NCI-H748 (cell line): Measurements from ENCODE around the gene TNFRSF4.
A peak's percentile ranks its signal among the peaks of the same experiment; 100 is the strongest.

ENCODE experiments used
- DNase-seq: peaks from one replicate; lab custom pipeline; 2025; ENCODE audit not compliant: unreplicated experiment; lab: John Stamatoyannopoulos, UW

Gene TNFRSF4

GRCh38 chr1:1219341-1219740, 5.4 kb upstream of the TNFRSF4 start:
- DNase-seq: no peak

GRCh38 chr1:1218524-1219200, 4.7 kb upstream of the TNFRSF4 start:
- DNase-seq: no peak

GRCh38 chr1:1217621-1218523, 3.9 kb upstream of the TNFRSF4 start:
- no peak for DNase-seq

- no peak for DNase-seq
These were observed 3.0 kb upstream of the TNFRSF4 start for GRCh38 chr1:1216770-1217620.

GRCh38 chr1:1215881-1216605, 2.1 kb upstream of the TNFRSF4 start:
- DNase-seq: no peak

- no peak for DNase-seq
These were observed 1.2 kb upstream of the TNFRSF4 start for GRCh38 chr1:1215080-1215676.

- DNase-seq: no peak
These were observed 1.1 kb downstream of the TNFRSF4 start for GRCh38 chr1:1212780-1213344.

- no peak for DNase-seq
These were observed 2.2 kb downstream of the TNFRSF4 start for GRCh38 chr1:1211541-1212441.

- no peak for DNase-seq
These were observed 3.0 kb downstream of the TNFRSF4 start for GRCh38 chr1:1210726-1211540.

GRCh38 chr1:1208713-1209433, 5.1 kb downstream of the TNFRSF4 start:
- no peak for DNase-seq

GRCh38 chr1:1207571-1207892, 6.4 kb downstream of the TNFRSF4 start:
- DNase-seq: no peak

- no peak for DNase-seq
These were observed 6.9 kb downstream of the TNFRSF4 start for GRCh38 chr1:1206966-1207531.

- DNase-seq: peak; percentile 52
These were observed 7.5 kb downstream of the TNFRSF4 start, which contains the start of gene TNFRSF18 for GRCh38 chr1:1206376-1206965. TSS of gene TNFRSF18 (minus strand) at chr1:1206592. CDS start at chr1:1206571, 21 bp downstream.

- DNase-seq: no peak
These were observed 8.1 kb downstream of the TNFRSF4 start for GRCh38 chr1:1205769-1206375.

GRCh38 chr1:1204998-1205768, 8.8 kb downstream of the TNFRSF4 start:
- DNase-seq: no peak
